ENCODE data around the gene HENMT1.
A peak's percentile ranks its signal among the peaks of the same experiment; 100 is the strongest.
"Not testable (repeated sequence)": the region's sequence is repeated elsewhere in the genome, so short reads cannot be mapped to it uniquely, and the experiment has no call there.

Gene HENMT1

DNA sequence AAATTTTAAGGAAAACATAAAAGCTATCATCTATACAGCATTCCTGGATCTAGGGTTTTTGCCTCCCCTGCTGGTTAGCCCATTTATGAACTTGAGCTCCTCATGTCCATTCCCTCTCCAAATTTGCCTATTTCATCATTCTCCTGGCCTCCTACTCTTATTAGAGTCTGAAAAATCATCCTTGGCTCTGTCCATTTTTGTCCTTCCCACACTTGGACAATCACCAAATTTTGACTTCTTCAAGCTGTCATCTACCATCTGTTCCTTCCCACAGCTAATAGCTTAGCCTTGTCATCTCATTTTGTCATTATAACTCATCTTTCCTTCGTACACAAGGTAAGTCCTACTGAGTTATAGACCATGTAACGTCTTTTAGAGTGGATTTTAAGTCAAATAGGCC is 2.2 kb upstream of the HENMT1 start:
- Mint-ChIP-seq H3K9me3 (no peaks in the 10 kb centered on the region), H3K4me1 (peaks cover 38% of the 10 kb centered on the region), H3K4me3 (no peak overlapping the region), H3K27ac (peak overlapping the region; percentile 61), H3K36me3 (peaks cover 4% of the 10 kb centered on the region), H3K27me3 (no peaks in the 10 kb centered on the region)
- CTCF ChIA-PET: interaction anchor here (0.6 to 1.8 kb wide), 4 partner anchors 16 to 535 kb away, joined by 3 to 5 read pairs (median 4); no protein-coding TSS in a partner anchor
- DNase-seq: no peak

DNA sequence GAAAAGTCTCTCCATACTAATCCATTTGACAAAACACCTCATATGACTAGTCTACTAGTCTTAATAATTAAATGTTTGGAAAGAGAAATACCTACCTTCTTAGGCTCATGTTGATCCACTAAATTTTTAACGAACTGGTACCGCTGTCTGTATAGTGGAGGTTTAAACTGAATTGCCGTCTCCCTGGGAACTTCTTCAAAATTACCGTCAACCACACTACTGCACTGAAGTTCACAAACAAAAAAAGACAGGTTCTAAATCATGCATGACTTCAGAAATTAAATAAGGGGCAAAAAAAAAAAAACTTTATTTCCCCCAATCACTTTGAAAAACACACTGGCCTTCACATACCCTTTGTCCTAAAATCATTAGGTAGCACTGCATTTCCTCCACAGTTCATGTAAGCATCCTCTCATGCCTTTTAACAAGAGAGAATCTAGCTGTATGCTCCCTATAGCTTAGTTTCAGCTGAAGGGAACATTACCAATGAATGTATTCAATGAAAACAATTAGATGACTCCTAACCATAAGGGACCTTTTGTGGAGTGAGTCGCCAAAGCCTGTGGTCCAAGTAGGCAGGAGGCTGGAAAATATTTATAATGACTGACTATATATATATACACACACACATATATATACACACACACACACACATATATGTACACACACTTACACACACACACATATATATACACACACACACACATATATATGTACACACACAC is 3.4 kb downstream of the HENMT1 start:
- no peak for DNase-seq
- CTCF ChIA-PET: no interaction called here
- H3K27me3 Mint-ChIP-seq: no peaks in the 10 kb centered on the region
- H3K4me1 Mint-ChIP-seq: peaks cover 37% of the 10 kb centered on the region
- no peak overlapping the region for H3K4me3 Mint-ChIP-seq
- no peaks in the 10 kb centered on the region for H3K9me3 Mint-ChIP-seq
- H3K36me3 Mint-ChIP-seq: peaks cover 34% of the 10 kb centered on the region
- H3K27ac Mint-ChIP-seq: no peak overlapping the region

DNA sequence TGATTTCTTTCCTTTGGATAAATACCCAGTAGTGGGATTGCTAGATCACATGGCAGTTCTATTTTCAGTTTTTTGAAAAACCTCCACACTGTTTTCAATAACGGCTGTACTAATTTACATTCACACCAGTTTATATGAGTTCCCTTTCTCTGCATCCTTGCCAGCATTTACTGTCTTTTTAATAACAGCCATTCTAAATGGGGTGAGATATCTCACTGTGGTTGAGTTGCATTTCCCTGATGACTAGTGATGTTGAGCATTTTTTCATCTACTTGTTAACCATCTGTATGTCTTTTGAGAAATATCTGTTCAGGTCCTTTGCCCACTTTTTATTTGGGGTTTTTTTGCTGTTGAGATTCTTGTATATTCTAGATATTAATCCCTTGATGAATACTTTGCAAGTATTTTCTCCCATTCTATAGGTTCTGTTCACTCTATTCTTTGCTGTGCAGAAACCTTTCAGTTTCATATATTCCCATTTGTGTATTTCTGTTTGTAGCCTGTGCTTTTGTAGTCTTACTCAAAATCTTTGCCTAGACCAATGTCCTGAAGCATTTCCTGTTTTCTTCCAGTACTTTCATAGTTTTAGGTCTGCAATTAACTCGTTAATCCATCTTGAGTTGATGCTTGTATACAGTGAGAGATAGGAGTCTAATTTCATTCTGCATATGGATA is 7.3 kb downstream of the HENMT1 start:
- H3K27me3 Mint-ChIP-seq: no peaks in the 10 kb centered on the region
- H3K9me3 Mint-ChIP-seq: no peaks in the 10 kb centered on the region
- peaks cover 9% of the 10 kb centered on the region for H3K4me1 Mint-ChIP-seq
- H3K27ac Mint-ChIP-seq: no peak overlapping the region
- no peak overlapping the region for H3K4me3 Mint-ChIP-seq
- CTCF ChIA-PET: no interaction called here
- no peak for DNase-seq
- peaks cover 60% of the 10 kb centered on the region for H3K36me3 Mint-ChIP-seq

DNA sequence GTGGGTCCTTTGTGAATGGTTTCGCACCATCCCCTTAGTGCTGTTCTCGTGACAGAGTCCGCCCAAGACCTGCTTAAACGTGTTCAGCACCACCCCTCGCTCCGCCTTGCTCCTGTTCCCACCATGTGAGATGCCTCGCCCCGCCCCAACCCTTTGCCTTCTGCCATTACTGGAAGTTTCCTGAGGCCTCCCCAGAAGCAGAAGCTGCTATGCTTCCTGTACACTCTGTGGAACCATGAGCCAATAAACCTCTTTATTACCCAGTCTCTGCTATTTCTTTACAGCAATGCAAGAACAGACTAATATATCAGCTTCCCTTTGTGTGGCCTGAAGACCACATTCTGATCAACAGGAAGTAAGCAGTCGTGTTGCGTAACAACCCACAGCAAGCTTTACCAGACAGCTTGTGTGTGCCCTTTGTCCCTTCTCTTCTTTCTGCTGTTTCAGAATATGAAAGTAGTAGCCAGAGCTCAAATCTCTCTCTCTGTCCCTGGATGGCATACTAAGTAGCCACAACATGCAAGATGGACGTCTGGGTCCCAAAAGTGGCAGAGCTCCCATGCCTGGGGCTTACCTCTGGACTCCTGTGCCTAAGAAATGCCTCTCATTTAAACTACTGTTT is 14.1 kb downstream of the HENMT1 start:
- Mint-ChIP-seq H3K27me3 (no peaks in the 10 kb centered on the region), H3K9me3 (peaks cover 7% of the 10 kb centered on the region), H3K4me1 (peaks cover 57% of the 10 kb centered on the region), H3K36me3 (peaks cover 59% of the 10 kb centered on the region), H3K27ac (peak overlapping the region; percentile 100), H3K4me3 (peak overlapping the region; percentile 62)
- CTCF ChIA-PET: interaction anchor here (0.8 to 6.4 kb wide), 9 partner anchors 14 to 446 kb away, joined by 3 to 84 read pairs (median 4); partner anchors contain the start of genes EEIG2, HENMT1, PRPF38B and SLC25A24
- DNase-seq: peak; percentile 81

DNA sequence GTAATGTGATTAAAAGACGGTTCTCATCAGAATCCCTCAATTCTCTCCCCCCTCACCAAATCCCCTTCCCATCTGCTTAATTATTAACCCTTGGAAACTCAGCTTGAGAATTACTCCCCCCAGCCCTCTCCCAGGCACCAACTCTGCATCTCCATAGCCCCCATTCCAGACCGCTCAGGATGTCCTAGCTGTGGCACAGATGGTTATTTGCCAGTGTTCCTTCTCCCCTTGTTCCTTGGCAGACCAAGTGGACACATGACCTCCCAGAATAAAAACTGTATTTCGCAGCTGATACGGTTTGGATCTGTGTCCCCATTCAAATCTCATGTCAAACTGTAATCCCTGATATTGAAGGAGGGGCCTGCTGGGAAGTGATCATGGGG is 14.6 kb downstream of the HENMT1 start:
- H3K4me3 Mint-ChIP-seq: peak overlapping the region; percentile 62
- peaks cover 55% of the 10 kb centered on the region for H3K36me3 Mint-ChIP-seq
- H3K4me1 Mint-ChIP-seq: peaks cover 60% of the 10 kb centered on the region
- no peak for DNase-seq
- no peaks in the 10 kb centered on the region for H3K27me3 Mint-ChIP-seq
- CTCF ChIA-PET: interaction anchor here (0.7 to 6.4 kb wide), 7 partner anchors 14 to 227 kb away, joined by 3 to 84 read pairs (median 14); partner anchors contain the start of genes EEIG2, HENMT1 and PRPF38B
- peaks cover 7% of the 10 kb centered on the region for H3K9me3 Mint-ChIP-seq
- peak overlapping the region; percentile 100 for H3K27ac Mint-ChIP-seq

DNA sequence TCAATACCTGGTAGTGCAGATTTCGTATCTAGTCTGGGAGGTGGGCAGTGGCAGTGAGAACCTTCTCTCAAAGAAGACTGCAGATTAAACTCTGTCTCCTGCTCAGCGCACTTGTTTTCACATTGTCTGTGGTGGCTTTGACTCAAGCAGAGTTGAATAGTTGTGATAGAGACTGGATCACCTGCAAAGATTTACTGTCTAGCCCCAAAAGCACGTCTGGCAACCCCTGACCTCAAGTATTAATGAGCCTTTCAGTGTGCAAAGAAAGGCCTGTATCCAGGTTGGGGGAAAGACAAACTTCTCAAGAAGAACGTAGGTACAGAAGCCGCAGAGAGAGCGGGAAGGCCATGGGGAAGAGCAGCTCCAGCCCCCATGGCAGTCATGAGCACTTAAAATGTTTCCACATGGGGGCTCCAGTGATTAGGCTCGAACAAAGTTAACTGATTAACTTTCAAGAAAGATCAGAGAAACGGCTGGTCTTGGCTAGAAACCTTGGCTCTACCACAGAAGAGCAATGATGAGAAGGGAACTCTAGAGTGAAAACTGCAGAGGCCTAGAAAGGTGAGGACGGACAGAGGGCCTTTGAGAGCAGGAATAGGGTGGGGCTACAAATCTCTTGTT is 15.2 kb downstream of the HENMT1 start:
- H3K4me1 Mint-ChIP-seq: peaks cover 60% of the 10 kb centered on the region

DNA sequence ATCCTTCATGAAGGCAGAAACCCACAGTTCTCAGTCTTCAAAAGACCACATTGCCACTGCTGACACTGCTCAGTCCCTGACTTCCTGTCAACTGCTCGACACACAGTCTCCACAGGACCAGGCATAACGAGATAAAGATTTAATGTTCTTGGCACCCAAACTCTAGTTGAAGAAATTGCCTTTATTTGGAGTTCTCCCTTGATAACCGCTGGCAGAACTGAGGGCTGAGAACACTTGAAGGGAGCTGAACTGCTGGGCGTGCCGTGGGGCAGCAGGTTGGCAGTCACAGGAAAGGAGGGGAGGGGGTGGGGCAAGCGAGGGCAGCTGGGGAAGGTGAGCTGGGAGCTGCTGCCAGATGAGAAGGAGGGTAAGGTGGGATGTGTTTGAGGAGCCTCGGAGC is 15.9 kb downstream of the HENMT1 start:
- peak; percentile 65 for DNase-seq
- peak overlapping the region; percentile 62 for H3K4me3 Mint-ChIP-seq

More for the DNA sequence above, 15.2 kb downstream of the HENMT1 start:
- no peak for DNase-seq
- peak overlapping the region; percentile 100 for H3K27ac Mint-ChIP-seq
- CTCF ChIA-PET: interaction anchor here (0.7 to 6.4 kb wide), 8 partner anchors 15 to 227 kb away, joined by 3 to 84 read pairs (median 10); partner anchors contain the start of genes EEIG2, HENMT1 and PRPF38B
- peaks cover 7% of the 10 kb centered on the region for H3K9me3 Mint-ChIP-seq
- H3K36me3 Mint-ChIP-seq: peaks cover 50% of the 10 kb centered on the region
- no peaks in the 10 kb centered on the region for H3K27me3 Mint-ChIP-seq
- H3K4me3 Mint-ChIP-seq: peak overlapping the region; percentile 62

DNA sequence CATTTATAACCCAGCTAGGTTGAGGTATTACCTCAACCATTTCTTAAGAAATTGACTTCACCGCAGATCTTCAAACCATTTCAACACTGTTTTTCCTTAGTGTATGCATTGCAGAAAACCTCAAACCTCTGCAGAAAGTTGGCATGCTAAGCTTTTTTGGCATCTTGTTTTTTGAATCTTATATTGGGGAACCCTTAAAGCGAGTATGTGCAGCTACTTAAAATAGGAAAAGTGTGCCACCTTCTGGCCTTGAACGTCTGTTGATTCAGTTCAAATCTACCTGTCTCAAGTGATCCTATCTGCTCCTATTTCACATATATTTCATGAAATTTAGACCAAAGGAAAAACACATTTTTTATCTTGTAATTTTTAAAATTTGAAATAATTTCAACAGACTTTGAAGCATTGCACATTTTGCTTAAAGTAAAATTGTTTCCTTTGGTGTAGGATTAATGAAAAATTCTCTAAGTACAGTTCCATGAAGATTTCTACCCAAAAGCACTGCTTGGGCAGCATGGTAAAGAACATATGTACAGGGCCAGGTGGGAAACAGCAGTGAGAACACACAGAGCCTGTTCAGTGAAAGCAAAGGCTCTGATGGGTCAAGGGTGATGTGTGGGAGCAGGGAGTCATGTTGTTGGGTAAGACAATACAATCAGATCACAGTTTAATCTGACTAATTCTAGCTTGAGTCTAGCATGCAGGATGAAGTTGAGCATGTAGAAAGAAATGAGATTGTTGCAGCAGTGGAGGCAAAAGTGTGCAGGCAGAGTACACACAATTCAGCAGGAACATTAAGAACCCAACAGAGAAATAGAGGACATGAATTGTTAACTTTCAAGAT is 17.2 kb downstream of the HENMT1 start:
- peaks cover 15% of the 10 kb centered on the region for H3K9me3 Mint-ChIP-seq
- peaks cover 43% of the 10 kb centered on the region for H3K36me3 Mint-ChIP-seq
- H3K27ac Mint-ChIP-seq: peak overlapping the region; percentile 100
- DNase-seq: peak; percentile 68
- CTCF ChIA-PET: interaction anchor here (0.6 to 6.4 kb wide), 18 partner anchors 10 to 517 kb away, joined by 3 to 84 read pairs (median 4); partner anchors contain the start of genes EEIG2 and PRPF38B
- no peak overlapping the region for H3K4me3 Mint-ChIP-seq
- H3K27me3 Mint-ChIP-seq: no peaks in the 10 kb centered on the region
- H3K4me1 Mint-ChIP-seq: peaks cover 73% of the 10 kb centered on the region

More for the DNA sequence above, 15.9 kb downstream of the HENMT1 start:
- CTCF ChIA-PET: interaction anchor here (0.7 to 6.4 kb wide), 14 partner anchors 17 to 863 kb away, joined by 3 to 84 read pairs (median 4); partner anchors contain the start of genes EEIG2 and PRPF38B
- H3K36me3 Mint-ChIP-seq: peaks cover 49% of the 10 kb centered on the region
- H3K4me1 Mint-ChIP-seq: peaks cover 66% of the 10 kb centered on the region
- H3K27ac Mint-ChIP-seq: peak overlapping the region; percentile 100
- H3K9me3 Mint-ChIP-seq: peaks cover 12% of the 10 kb centered on the region
- no peaks in the 10 kb centered on the region for H3K27me3 Mint-ChIP-seq

DNA sequence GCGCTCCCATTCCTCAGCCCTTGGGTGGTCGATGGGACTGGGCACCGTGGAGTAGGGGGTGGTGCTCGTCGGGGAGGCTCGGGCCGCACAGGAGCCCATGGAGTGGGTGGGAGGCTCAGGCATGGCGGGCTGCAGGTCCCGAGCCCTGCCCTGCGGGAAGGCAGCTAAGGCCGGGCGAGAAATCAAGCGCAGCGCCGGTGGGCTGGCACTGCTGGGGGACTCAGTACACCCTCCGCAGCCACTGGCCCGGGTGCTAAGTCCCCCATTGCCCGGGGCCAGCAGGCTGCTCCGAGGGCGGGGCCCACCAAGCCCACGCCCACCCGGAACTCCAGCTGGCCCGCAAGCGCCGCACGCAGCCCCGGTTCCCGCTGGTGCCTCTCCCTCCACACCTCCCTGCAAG is 20.0 kb downstream of the HENMT1 start:
- H3K27ac Mint-ChIP-seq, H3K4me3 Mint-ChIP-seq, H3K27me3 Mint-ChIP-seq, H3K9me3 Mint-ChIP-seq, DNase-seq: not testable (repeated sequence)
- CTCF ChIA-PET: interaction anchor here (1.0 to 1.6 kb wide), 2 partner anchors 51 to 128 kb away, joined by 4 read pairs; partner anchors contain the start of gene PRPF38B
- Mint-ChIP-seq H3K36me3 (peaks cover 20% of the 10 kb centered on the region), H3K4me1 (peaks cover 49% of the 10 kb centered on the region)

DNA sequence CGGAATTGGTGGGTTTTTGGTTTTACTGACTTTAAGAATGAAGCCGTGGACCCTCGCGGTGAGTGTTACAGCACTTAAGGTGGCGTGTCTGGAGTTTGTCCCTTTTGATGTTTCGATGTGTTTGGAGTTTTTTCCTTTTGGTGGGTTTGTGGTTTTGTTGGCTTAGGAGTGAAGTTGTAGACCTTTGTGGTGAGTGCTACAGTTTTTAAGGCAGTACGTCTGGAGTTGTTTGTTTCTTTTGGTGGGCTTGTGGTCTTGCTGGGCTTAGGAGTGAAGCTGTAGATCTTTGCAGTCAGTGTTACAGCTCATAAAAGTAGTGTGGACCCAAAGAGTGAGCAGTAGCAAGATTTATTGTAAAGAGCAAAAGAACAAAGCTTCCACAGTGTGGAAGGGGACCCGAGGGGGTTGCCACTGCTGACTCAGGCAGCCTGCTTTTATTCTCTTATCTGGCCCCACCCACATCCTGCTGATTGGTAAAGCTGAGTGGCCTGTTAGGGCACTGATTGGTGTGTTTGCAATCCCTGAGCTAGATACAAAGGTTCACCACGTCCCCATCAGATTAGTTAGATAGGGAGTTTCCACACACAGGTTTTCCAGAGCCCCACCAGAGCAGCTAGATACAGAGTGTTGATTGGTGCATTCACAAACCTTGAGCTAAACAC is 20.9 kb downstream of the HENMT1 start:
- CTCF ChIA-PET: interaction anchor here (1.0 to 1.6 kb wide), 2 partner anchors 52 to 127 kb away, joined by 4 read pairs; partner anchors contain the start of gene PRPF38B
- no peak overlapping the region for H3K4me3 Mint-ChIP-seq
- peaks cover 16% of the 10 kb centered on the region for H3K36me3 Mint-ChIP-seq

DNA sequence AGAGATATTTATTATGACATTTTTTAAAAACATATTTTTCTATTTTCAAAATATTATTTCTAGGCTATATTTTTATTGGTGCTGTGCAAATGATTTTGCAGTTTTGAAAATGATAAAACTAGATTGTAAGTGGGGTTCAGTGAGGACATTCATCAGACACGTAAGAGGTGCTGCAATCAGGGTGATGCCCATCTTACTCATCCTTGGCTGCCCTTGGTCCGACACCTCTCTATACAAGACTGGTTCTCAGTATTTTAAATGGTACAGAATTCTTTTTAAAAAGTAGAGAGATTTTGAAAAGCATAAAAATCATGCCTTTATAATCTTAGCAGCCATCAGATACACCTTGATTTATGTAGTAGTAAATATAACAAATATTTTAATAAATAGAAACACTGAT is 24.0 kb downstream of the HENMT1 start:
- no peaks in the 10 kb centered on the region for H3K27me3 Mint-ChIP-seq
- H3K9me3 Mint-ChIP-seq: peaks cover 8% of the 10 kb centered on the region
- peaks cover 16% of the 10 kb centered on the region for H3K4me1 Mint-ChIP-seq

More for the DNA sequence above, 20.9 kb downstream of the HENMT1 start:
- Mint-ChIP-seq H3K27me3 (no peaks in the 10 kb centered on the region), H3K27ac (peak overlapping the region; percentile 78), H3K9me3 (peaks cover 8% of the 10 kb centered on the region), H3K4me1 (peaks cover 41% of the 10 kb centered on the region)
- DNase-seq: peak; percentile 42

DNA sequence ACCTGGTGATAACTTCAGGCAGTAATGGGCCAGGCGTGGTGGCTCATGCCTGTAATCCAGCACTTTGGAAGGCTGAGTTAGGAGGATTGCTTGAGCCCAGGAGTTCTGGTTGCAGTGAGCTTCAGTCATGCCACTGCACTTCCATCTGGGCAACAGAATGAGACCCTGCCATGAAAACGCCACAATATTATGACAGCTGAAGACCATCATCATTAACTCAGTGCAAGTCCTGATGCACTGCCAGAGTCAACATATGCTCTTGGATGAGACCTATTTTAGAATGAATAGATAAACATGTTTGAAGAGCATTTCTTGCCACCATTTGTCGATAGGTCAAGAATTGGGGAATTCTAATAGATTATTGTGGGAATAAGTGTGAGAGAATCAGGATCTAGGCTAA is 26.4 kb downstream of the HENMT1 start:
- no peak overlapping the region for H3K27ac Mint-ChIP-seq
- no peaks in the 10 kb centered on the region for H3K9me3 Mint-ChIP-seq
- no peak overlapping the region for H3K4me3 Mint-ChIP-seq
- H3K27me3 Mint-ChIP-seq: no peaks in the 10 kb centered on the region
- no peak for DNase-seq
- peaks cover 2% of the 10 kb centered on the region for H3K4me1 Mint-ChIP-seq
- CTCF ChIA-PET: interaction anchor here (1.2 kb wide), 1 partner anchor 9 kb away, joined by 3 read pairs; no protein-coding TSS in a partner anchor
- H3K36me3 Mint-ChIP-seq: peaks cover 26% of the 10 kb centered on the region

More for the DNA sequence above, 24.0 kb downstream of the HENMT1 start:
- CTCF ChIA-PET: no interaction called here
- no peak overlapping the region for H3K27ac Mint-ChIP-seq
- no peak for DNase-seq
- no peak overlapping the region for H3K4me3 Mint-ChIP-seq
- H3K36me3 Mint-ChIP-seq: peaks cover 26% of the 10 kb centered on the region

Measured in activated naive CD4-positive, alpha-beta T cell treated with anti-CD3 and anti-CD28 coated beads, Interleukin-2, amount 10 ng/mL, durations not matched to agents 7 days and 5 days (primary cell).